ENCODE data around the gene STARD7. TPM values are rescaled to one million over a fixed set of nuclear protein-coding genes. Genes with fewer than 3 reads are reported as not detected.
"Not testable (repeated sequence)": the region's sequence is repeated elsewhere in the genome, so short reads cannot be mapped to it uniquely, and the experiment has no call there.

Gene STARD7
- 80.7 TPM for total RNA-seq
- 49.4 TPM for polyA plus RNA-seq

GRCh38 chr2:96208143-96209010 lies at the start of gene STARD7:
Gene STARD7, minus strand, starts transcription at chr2:96208827. Its CDS starts 393 bp downstream, at chr2:96208434.
- Histone ChIP-seq H3K4me3 (ENCODE audit: low read depth, low read length) (peak within 1 kb of the TSS; percentile 94), H3K27ac (ENCODE audit: low read depth) (peak within 1 kb of the TSS; percentile 86), H3K36me3 (ENCODE audit: insufficient read depth) (no peaks in the 10 kb centered on the region), H3K4me1 (ENCODE audit: insufficient read depth) (peaks cover 5% of the 10 kb centered on the region)
- peak; percentile 92 for DNase-seq (ENCODE audit: extremely low spot score)
- WGBS = under 1% methylated on average over 100 of the region's 100 CpGs

GRCh38 chr2:96257744-96258143 lies 49.1 kb upstream of the STARD7 start:
- not testable (repeated sequence) for H3K4me3 ChIP-seq (ENCODE audit: low read depth, low read length); H3K27ac ChIP-seq (ENCODE audit: low read depth); H3K36me3 ChIP-seq (ENCODE audit: insufficient read depth); DNase-seq (ENCODE audit: extremely low spot score); H3K4me1 ChIP-seq (ENCODE audit: insufficient read depth)
- 90% methylated on average over 3 of the region's 3 CpGs for WGBS

- WGBS = 79% methylated on average over 6 of the region's 6 CpGs
- Histone ChIP-seq H3K4me3 (ENCODE audit: low read depth, low read length) (no peak overlapping the region), H3K4me1 (ENCODE audit: insufficient read depth) (no peaks in the 10 kb centered on the region), H3K27ac (ENCODE audit: low read depth) (no peak overlapping the region), H3K36me3 (ENCODE audit: insufficient read depth) (peaks cover 7% of the 10 kb centered on the region)
- DNase-seq (ENCODE audit: extremely low spot score) = no peak
Observed at GRCh38 chr2:96256611-96257113, 48.0 kb upstream of the STARD7 start.

- no peaks in the 10 kb centered on the region for H3K4me1 ChIP-seq (ENCODE audit: insufficient read depth)
- peaks cover 7% of the 10 kb centered on the region for H3K36me3 ChIP-seq (ENCODE audit: insufficient read depth)
- no peak for DNase-seq (ENCODE audit: extremely low spot score)
- H3K4me3 ChIP-seq (ENCODE audit: low read depth, low read length) = no peak overlapping the region
- no peak overlapping the region for H3K27ac ChIP-seq (ENCODE audit: low read depth)
- 79% methylated on average over 11 of the region's 11 CpGs for WGBS
Observed at GRCh38 chr2:96254571-96254970, 45.9 kb upstream of the STARD7 start.

- Histone ChIP-seq H3K27ac (ENCODE audit: low read depth) (no peak overlapping the region), H3K36me3 (ENCODE audit: insufficient read depth) (peaks cover 7% of the 10 kb centered on the region)
- WGBS = 86% methylated on average over 7 of the region's 7 CpGs
Observed at GRCh38 chr2:96253006-96253405, 44.4 kb upstream of the STARD7 start.

GRCh38 chr2:96252526-96252925 lies 43.9 kb upstream of the STARD7 start:
- DNase-seq (ENCODE audit: extremely low spot score) = no peak
- 92% methylated on average over 8 of the region's 8 CpGs for WGBS
- Histone ChIP-seq H3K36me3 (ENCODE audit: insufficient read depth) (peaks cover 7% of the 10 kb centered on the region), H3K27ac (ENCODE audit: low read depth) (no peak overlapping the region), H3K4me3 (ENCODE audit: low read depth, low read length) (no peak overlapping the region), H3K4me1 (ENCODE audit: insufficient read depth) (no peaks in the 10 kb centered on the region)

More at GRCh38 chr2:96253006-96253405, 44.4 kb upstream of the STARD7 start:
- DNase-seq (ENCODE audit: extremely low spot score) = no peak
- Histone ChIP-seq H3K4me3 (ENCODE audit: low read depth, low read length) (no peak overlapping the region), H3K4me1 (ENCODE audit: insufficient read depth) (no peaks in the 10 kb centered on the region)

- Histone ChIP-seq H3K36me3 (ENCODE audit: insufficient read depth) (peaks cover 7% of the 10 kb centered on the region), H3K27ac (ENCODE audit: low read depth) (no peak overlapping the region), H3K4me3 (ENCODE audit: low read depth, low read length) (no peak overlapping the region), H3K4me1 (ENCODE audit: insufficient read depth) (no peaks in the 10 kb centered on the region)
- no peak for DNase-seq (ENCODE audit: extremely low spot score)
- WGBS = 56% methylated on average over 6 of the region's 6 CpGs
Observed at GRCh38 chr2:96251721-96252292, 43.2 kb upstream of the STARD7 start.

- Histone ChIP-seq H3K36me3 (ENCODE audit: insufficient read depth) (peaks cover 7% of the 10 kb centered on the region), H3K4me1 (ENCODE audit: insufficient read depth) (no peaks in the 10 kb centered on the region), H3K27ac (ENCODE audit: low read depth) (no peak overlapping the region), H3K4me3 (ENCODE audit: low read depth, low read length) (no peak overlapping the region)
- DNase-seq (ENCODE audit: extremely low spot score) = no peak
- WGBS = 87% methylated on average over 6 of the region's 6 CpGs
Observed at GRCh38 chr2:96250188-96250587, 41.6 kb upstream of the STARD7 start.

- H3K27ac ChIP-seq (ENCODE audit: low read depth) = no peak overlapping the region
- WGBS = 64% methylated on average over 9 of the region's 9 CpGs
- no peak for DNase-seq (ENCODE audit: extremely low spot score)
- H3K4me3 ChIP-seq (ENCODE audit: low read depth, low read length) = no peak overlapping the region
- H3K36me3 ChIP-seq (ENCODE audit: insufficient read depth) = peaks cover 5% of the 10 kb centered on the region
- no peaks in the 10 kb centered on the region for H3K4me1 ChIP-seq (ENCODE audit: insufficient read depth)
Observed at GRCh38 chr2:96249654-96250053, 41.0 kb upstream of the STARD7 start.

GRCh38 chr2:96248624-96249023 lies 40.0 kb upstream of the STARD7 start:
- Histone ChIP-seq H3K27ac (ENCODE audit: low read depth) (no peak overlapping the region), H3K36me3 (ENCODE audit: insufficient read depth) (peaks cover 4% of the 10 kb centered on the region), H3K4me1 (ENCODE audit: insufficient read depth) (no peaks in the 10 kb centered on the region), H3K4me3 (ENCODE audit: low read depth, low read length) (no peak overlapping the region)
- WGBS = 90% methylated on average over 4 of the region's 4 CpGs
- no peak for DNase-seq (ENCODE audit: extremely low spot score)

GRCh38 chr2:96247896-96248295 lies 39.3 kb upstream of the STARD7 start:
- 89% methylated on average over 5 of the region's 5 CpGs for WGBS
- Histone ChIP-seq H3K27ac (ENCODE audit: low read depth) (no peak overlapping the region), H3K36me3 (ENCODE audit: insufficient read depth) (no peaks in the 10 kb centered on the region), H3K4me3 (ENCODE audit: low read depth, low read length) (no peak overlapping the region), H3K4me1 (ENCODE audit: insufficient read depth) (no peaks in the 10 kb centered on the region)
- no peak for DNase-seq (ENCODE audit: extremely low spot score)

GRCh38 chr2:96247009-96247408 lies 38.4 kb upstream of the STARD7 start:
- no peaks in the 10 kb centered on the region for H3K4me1 ChIP-seq (ENCODE audit: insufficient read depth)
- no peak for DNase-seq (ENCODE audit: extremely low spot score)
- H3K4me3 ChIP-seq (ENCODE audit: low read depth, low read length) = no peak overlapping the region
- no peaks in the 10 kb centered on the region for H3K36me3 ChIP-seq (ENCODE audit: insufficient read depth)
- H3K27ac ChIP-seq (ENCODE audit: low read depth) = no peak overlapping the region
- WGBS = 79% methylated on average over 3 of the region's 3 CpGs

GRCh38 chr2:96245609-96246390 lies 37.2 kb upstream of the STARD7 start:
- Histone ChIP-seq H3K36me3 (ENCODE audit: insufficient read depth) (no peaks in the 10 kb centered on the region), H3K27ac (ENCODE audit: low read depth) (no peak overlapping the region), H3K4me3 (ENCODE audit: low read depth, low read length) (no peak overlapping the region), H3K4me1 (ENCODE audit: insufficient read depth) (no peaks in the 10 kb centered on the region)
- WGBS = 88% methylated on average over 8 of the region's 8 CpGs
- DNase-seq (ENCODE audit: extremely low spot score) = no peak

All from urinary bladder (tissue), 4 donors.